ENCODE measurements around the gene LDHA.
"Not testable (repeated sequence)": the region's sequence is repeated elsewhere in the genome, so short reads cannot be mapped to it uniquely, and the experiment has no call there.

The LDHA gene

DNA sequence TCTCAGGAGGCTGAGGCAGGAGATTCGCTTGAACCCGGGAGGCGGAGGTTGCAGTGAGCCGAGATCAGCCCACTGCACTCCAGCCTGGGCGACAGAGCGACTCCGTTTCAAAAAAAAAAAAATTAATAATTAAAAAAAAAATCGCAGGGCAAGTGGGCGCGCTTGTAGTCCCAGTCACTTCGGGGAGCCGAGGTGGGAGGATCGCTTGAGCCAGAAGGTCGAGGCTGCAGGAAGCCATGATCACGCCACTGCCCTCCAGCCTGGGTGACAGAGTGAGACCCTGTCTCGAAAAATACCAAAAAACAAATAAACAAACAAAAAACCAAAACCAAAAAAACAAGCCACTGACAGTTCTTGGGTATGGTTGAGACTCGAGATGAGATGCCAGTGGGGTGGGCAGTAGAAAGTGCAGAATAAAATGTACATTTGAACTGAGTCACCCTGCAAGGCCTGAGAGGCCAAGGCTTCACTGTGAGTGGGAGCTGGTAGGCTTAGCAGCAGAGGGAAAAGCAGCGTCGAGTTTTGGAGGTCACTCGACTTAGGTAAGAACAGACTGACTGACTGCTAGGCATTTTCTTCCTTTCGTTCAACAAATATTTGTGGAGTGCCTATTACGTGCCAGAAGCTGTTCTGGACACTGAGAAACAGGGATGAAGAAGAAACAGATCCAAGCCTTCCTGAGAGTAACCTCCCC lies 635 bp upstream of the LDHA start:
- DNase-seq (ENCODE audit: extremely low read depth, low read depth): no peak

GRCh38 chr11:18394928-18395734 lies 768 bp downstream of the LDHA start:
- no peak for DNase-seq (ENCODE audit: extremely low read depth, low read depth)
- no peak for TF ChIP-seq CTCF (IDR thresholded peaks at IDR 0.05; ENCODE audit: low read depth, low read length)

More for the DNA sequence above, 635 bp upstream of the LDHA start:
- TF ChIP-seq CTCF (IDR thresholded peaks at IDR 0.05; ENCODE audit: low read depth, low read length): no peak

- TF ChIP-seq CTCF (IDR thresholded peaks at IDR 0.05; ENCODE audit: low read depth, low read length): no peak
- peak; percentile 100 for DNase-seq (ENCODE audit: extremely low read depth, low read depth)
These were observed 1.6 kb downstream of the LDHA start for GRCh38 chr11:18395735-18396504.

- DNase-seq (ENCODE audit: extremely low read depth, low read depth): no peak
- TF ChIP-seq CTCF (IDR thresholded peaks at IDR 0.05; ENCODE audit: low read depth, low read length): no peak
These were observed 3.6 kb downstream of the LDHA start for GRCh38 chr11:18397921-18398320.

DNA sequence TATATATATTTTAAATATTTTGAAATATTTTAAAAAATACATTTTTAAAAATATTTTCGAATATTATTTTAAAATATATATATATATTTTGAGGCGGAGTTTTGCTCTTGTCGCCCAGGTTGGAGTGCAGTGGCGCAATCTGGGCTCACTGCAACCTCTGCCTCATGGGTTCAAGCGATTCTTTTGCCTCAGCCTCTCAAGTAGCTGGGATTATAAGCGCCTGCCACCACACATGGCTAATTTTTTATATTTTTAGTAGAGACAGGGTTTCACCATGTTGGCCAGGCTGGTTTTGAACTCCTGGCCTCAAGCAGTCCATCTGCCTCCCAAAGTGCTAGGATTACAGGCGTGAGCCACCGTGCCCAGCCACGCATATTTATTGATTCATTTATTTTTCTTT lies 6.7 kb downstream of the LDHA start:
- not testable (repeated sequence) for DNase-seq (ENCODE audit: extremely low read depth, low read depth)

DNA sequence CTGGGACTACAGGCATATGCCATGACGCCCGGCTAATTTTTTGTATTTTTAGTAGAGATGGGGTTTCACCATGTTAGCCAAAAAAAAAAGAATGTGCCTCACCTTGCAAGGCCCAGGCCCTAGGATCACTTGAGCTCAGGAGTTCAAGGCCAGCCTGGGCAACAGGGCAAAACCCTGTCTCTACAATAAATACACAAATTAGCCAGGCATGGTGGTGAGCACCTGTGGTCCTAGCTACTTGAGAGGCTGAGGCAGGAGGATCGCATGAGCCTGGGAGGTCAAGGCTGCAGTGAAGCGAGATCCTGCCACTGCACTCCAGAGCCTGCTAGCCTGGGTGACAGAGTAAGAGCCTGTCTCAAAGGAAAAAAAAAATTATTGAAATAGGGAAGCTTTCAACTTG lies 9.7 kb downstream of the LDHA start:
- TF ChIP-seq CTCF (IDR thresholded peaks at IDR 0.05; ENCODE audit: low read depth, low read length): no peak
- no peak for DNase-seq (ENCODE audit: extremely low read depth, low read depth)

DNA sequence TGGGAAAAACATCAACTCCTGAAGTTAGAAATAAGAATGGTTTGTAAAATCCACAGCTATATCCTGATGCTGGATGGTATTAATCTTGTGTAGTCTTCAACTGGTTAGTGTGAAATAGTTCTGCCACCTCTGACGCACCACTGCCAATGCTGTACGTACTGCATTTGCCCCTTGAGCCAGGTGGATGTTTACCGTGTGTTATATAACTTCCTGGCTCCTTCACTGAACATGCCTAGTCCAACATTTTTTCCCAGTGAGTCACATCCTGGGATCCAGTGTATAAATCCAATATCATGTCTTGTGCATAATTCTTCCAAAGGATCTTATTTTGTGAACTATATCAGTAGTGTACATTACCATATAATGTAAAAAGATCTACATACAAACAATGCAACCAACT lies 13.0 kb downstream of the LDHA start:
- not testable (repeated sequence) for DNase-seq (ENCODE audit: extremely low read depth, low read depth)
